Measurements from ENCODE around the gene LMO7.

DNA sequence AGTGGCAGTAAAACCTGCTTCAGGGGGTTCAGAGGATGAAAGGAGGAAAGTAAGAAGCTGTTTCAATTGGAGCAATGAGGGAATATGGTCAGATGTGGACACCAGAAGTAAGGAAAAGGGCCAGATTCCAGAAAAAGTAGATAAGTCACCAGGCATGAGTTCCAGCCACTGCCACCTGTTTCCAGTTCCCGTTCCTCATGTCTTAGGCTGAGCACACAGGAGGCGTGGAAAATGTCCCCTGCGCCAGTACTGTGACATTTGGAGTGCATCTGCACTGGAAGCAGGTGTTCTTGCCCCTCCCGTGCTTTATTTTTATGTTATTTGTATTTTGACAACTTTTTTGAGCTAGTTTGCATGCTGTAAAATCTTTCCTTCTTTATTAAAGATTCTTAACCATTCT is 25.3 kb downstream of the LMO7 start:
- TF ChIP-seq POLR2A (IDR thresholded peaks at IDR 0.05): no peak
- no peak for TF ChIP-seq POLR2AphosphoS5 (IDR thresholded peaks at IDR 0.05)
- TF ChIP-seq, protein P1, sequence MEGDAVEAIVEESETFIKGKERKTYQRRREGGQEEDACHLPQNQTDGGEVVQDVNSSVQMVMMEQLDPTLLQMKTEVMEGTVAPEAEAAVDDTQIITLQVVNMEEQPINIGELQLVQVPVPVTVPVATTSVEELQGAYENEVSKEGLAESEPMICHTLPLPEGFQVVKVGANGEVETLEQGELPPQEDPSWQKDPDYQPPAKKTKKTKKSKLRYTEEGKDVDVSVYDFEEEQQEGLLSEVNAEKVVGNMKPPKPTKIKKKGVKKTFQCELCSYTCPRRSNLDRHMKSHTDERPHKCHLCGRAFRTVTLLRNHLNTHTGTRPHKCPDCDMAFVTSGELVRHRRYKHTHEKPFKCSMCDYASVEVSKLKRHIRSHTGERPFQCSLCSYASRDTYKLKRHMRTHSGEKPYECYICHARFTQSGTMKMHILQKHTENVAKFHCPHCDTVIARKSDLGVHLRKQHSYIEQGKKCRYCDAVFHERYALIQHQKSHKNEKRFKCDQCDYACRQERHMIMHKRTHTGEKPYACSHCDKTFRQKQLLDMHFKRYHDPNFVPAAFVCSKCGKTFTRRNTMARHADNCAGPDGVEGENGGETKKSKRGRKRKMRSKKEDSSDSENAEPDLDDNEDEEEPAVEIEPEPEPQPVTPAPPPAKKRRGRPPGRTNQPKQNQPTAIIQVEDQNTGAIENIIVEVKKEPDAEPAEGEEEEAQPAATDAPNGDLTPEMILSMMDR (IDR thresholded peaks at IDR 0.05): no peak

Data from stomach (tissue), 4 donors.